H1 (cell line): ENCODE data around the gene ANAPC5. TPM values are rescaled to one million over a fixed set of nuclear protein-coding genes. Genes with fewer than 3 reads are reported as not detected.

Experiments
- CTCF ChIA-PET: fragments of 300-600 bp; sonication (Branson Sonifier 250); formaldehyde crosslinking; loops from one replicate; lab custom pipeline; 2021; ENCODE audit not compliant: partially characterized antibody; lab: Charles Lee
- POLR2A ChIA-PET: fragments of 300-600 bp; sonication (Branson Sonifier 250); formaldehyde crosslinking; loops from one replicate; lab custom pipeline; 2021; ENCODE audit warnings: inconsistent platforms; ENCODE audit not compliant: partially characterized antibody; lab: Charles Lee
- DNase-seq, 2 experiments: peaks; one replicate each; pipeline versions ENCODE4 v3.0.0 to v3.0.0-alpha.2; 2010 to 2022; ENCODE audit warnings: low spot score in 2 of 2, low read depth in 1 of 2, mixed read lengths in 1 of 2
- FAIRE-seq: peaks from 2 replicates; lab custom pipeline; 2011; peaks lifted over from hg19 to GRCh38; lab: Jason Lieb, UNC
- H2AFZ ChIP-seq: 2 replicates; pipeline ENCODE4 v1.8.1; 2012; ENCODE audit warnings: low read length, inconsistent platforms
- H2AK5ac ChIP-seq: 2 replicates; pipeline ENCODE4 v1.6.1; 2013; ENCODE audit warnings: low read depth, low read length
- H2BK120ac ChIP-seq: replicated peaks from 2 replicates; pipeline ENCODE3; 2013; ENCODE audit warnings: low read depth, low read length, inconsistent platforms
- H2BK12ac ChIP-seq: 2 replicates; pipeline ENCODE4 v1.6.1; 2013; ENCODE audit warnings: low read depth, low read length
- H2BK15ac ChIP-seq: 2 replicates; pipeline ENCODE4 v1.6.1; 2013; ENCODE audit warnings: low read length
- H2BK20ac ChIP-seq: 2 replicates; pipeline ENCODE4 v1.6.1; 2013; ENCODE audit warnings: low read length
- H2BK5ac ChIP-seq: 2 replicates; pipeline ENCODE4 v1.6.1; 2013; ENCODE audit warnings: low read depth, low read length
- H3K14ac ChIP-seq: 2 replicates; pipeline ENCODE4 v1.6.1; 2013; ENCODE audit warnings: inconsistent platforms; ENCODE audit not compliant: insufficient read length
- H3K18ac ChIP-seq: 2 replicates; pipeline ENCODE4 v1.6.1; 2013; ENCODE audit warnings: low read length; ENCODE audit errors: extremely low read depth
- H3K23ac ChIP-seq: 2 replicates; pipeline ENCODE4 v1.6.1; 2013; ENCODE audit warnings: inconsistent platforms; ENCODE audit not compliant: insufficient read length
- H3K23me2 ChIP-seq: 2 replicates; pipeline ENCODE4 v1.6.1; 2013; ENCODE audit warnings: low read depth, low read length
- H3K27ac ChIP-seq: 2 replicates; pipeline ENCODE4 v1.6.1; 2011; ENCODE audit warnings: low read depth, low read length, inconsistent platforms
- H3K27me3 ChIP-seq, 4 experiments: replicated peaks in 1 of 4; 1 replicate in 1 of 4; 2 replicates in 3 of 4; pipeline versions ENCODE4 v1.6.1 to v1.8.1; 2011 to 2013; ENCODE audit warnings: low read length in 3 of 4, mild to moderate bottlenecking in 3 of 4, inconsistent platforms in 2 of 4, mixed read lengths in 2 of 4, moderate library complexity in 1 of 4; ENCODE audit not compliant: control insufficient read depth in 3 of 4, insufficient read depth in 3 of 4; ENCODE audit errors: extremely low read depth in 1 of 4
- H3K36me3 ChIP-seq, 4 experiments: 2 replicates each; pipeline versions ENCODE4 v1.6.1 to v1.8.1; 2011 to 2013; ENCODE audit warnings: mild to moderate bottlenecking in 4 of 4, low read length in 3 of 4, moderate library complexity in 2 of 4, control low read depth in 1 of 4, inconsistent platforms in 1 of 4; ENCODE audit not compliant: insufficient read depth in 4 of 4, control insufficient read depth in 2 of 4
- H3K4ac ChIP-seq: replicated peaks from 2 replicates; pipeline ENCODE3; 2013; ENCODE audit warnings: low read length, low read depth, mixed read lengths, inconsistent platforms; ENCODE audit not compliant: insufficient read length
- H3K4me1 ChIP-seq, 4 experiments: replicated peaks in 1 of 4; 1 replicate in 1 of 4; 2 replicates in 3 of 4; pipeline versions ENCODE4 v1.6.1 to v1.8.1; 2011 to 2013; ENCODE audit warnings: low read length in 3 of 4, inconsistent platforms in 2 of 4, mixed read lengths in 1 of 4; ENCODE audit not compliant: insufficient read depth in 4 of 4, control insufficient read depth in 3 of 4
- H3K4me2 ChIP-seq, 2 experiments: 2 replicates each; pipeline versions ENCODE4 v1.6.1 to v1.8.1; 2011 to 2013; ENCODE audit warnings: low read depth in 2 of 2, low read length in 2 of 2, control low read depth in 1 of 2, inconsistent platforms in 1 of 2, mild to moderate bottlenecking in 1 of 2; ENCODE audit not compliant: insufficient read depth in 1 of 2
- H3K4me3 ChIP-seq, 4 experiments: fragments of 200-600, 300-600 bp in 1 of 4; sonication (generic), shearing (Covaris generic), sonication (Bioruptor Twin) in 1 of 4; 2 replicates each; pipeline versions ENCODE4 v1.5.1 to v1.8.1; 2011 to 2016; ENCODE audit warnings: low read length in 4 of 4, low read depth in 3 of 4, control low read depth in 2 of 4, inconsistent platforms in 2 of 4, mild to moderate bottlenecking in 2 of 4, mixed read lengths in 1 of 4, moderate library complexity in 1 of 4; ENCODE audit not compliant: insufficient read depth in 2 of 4; ENCODE audit errors: extremely low read depth in 1 of 4
- H3K56ac ChIP-seq: replicated peaks from 2 replicates; pipeline ENCODE3; 2013; ENCODE audit warnings: low read depth, mild to moderate bottlenecking, mixed read lengths, low read length, inconsistent platforms; ENCODE audit not compliant: insufficient read length
- H3K79me1 ChIP-seq: 2 replicates; pipeline ENCODE4 v1.6.1; 2013; ENCODE audit warnings: low read depth, low read length, control low read depth
- H3K79me2 ChIP-seq, 2 experiments: 2 replicates each; pipeline versions ENCODE4 v1.6.1 to v1.8.1; 2012 to 2013; ENCODE audit warnings: low read length in 2 of 2, mild to moderate bottlenecking in 2 of 2, inconsistent platforms in 1 of 2; ENCODE audit not compliant: insufficient read depth in 2 of 2, control insufficient read depth in 1 of 2
- H3K9ac ChIP-seq, 4 experiments: replicated peaks in 1 of 4; 1 replicate in 1 of 4; 2 replicates in 3 of 4; pipeline versions ENCODE4 v1.6.1 to v1.8.1; 2011 to 2013; ENCODE audit warnings: low read depth in 3 of 4, low read length in 3 of 4, control low read depth in 2 of 4, mild to moderate bottlenecking in 2 of 4, moderate library complexity in 2 of 4, inconsistent platforms in 1 of 4; ENCODE audit errors: extremely low read depth in 1 of 4
- H3K9me3 ChIP-seq, 2 experiments: 2 replicates each; pipeline versions ENCODE4 v1.6.1 to v1.8.1; 2012 to 2013; ENCODE audit warnings: mild to moderate bottlenecking in 2 of 2, moderate library complexity in 2 of 2, control low read depth in 1 of 2, inconsistent platforms in 1 of 2, low read depth in 1 of 2, low read length in 1 of 2, mixed read lengths in 1 of 2; ENCODE audit not compliant: insufficient read depth in 2 of 2
- H4K20me1 ChIP-seq, 2 experiments: replicated peaks in 1 of 2; 2 replicates each; pipeline versions ENCODE3 to v1.8.1; 2011 to 2013; ENCODE audit warnings: inconsistent platforms in 2 of 2, low read length in 2 of 2, mild to moderate bottlenecking in 1 of 2; ENCODE audit not compliant: insufficient read depth in 2 of 2, control insufficient read depth in 1 of 2
- H4K5ac ChIP-seq: 2 replicates; pipeline ENCODE4 v1.6.1; 2013; ENCODE audit warnings: low read length, low read depth, mixed read lengths, inconsistent platforms; ENCODE audit not compliant: insufficient read length
- H4K8ac ChIP-seq: 2 replicates; pipeline ENCODE4 v1.8.0; 2013; ENCODE audit warnings: mild to moderate bottlenecking, moderate library complexity, low read length, inconsistent platforms; ENCODE audit not compliant: insufficient read depth; ENCODE audit errors: extremely low read depth
- H4K91ac ChIP-seq: replicated peaks from 2 replicates; pipeline ENCODE3; 2013; ENCODE audit warnings: low read length, mixed read lengths, inconsistent platforms; ENCODE audit not compliant: insufficient read length
- ASH2L ChIP-seq: fragments of 200-600, 300-600 bp; sonication (generic); IDR thresholded peaks from one replicate; pipeline ENCODE4 v1.7.1; 2017; ENCODE audit warnings: low read length
- BRCA1 ChIP-seq: IDR thresholded peaks from 2 replicates; pipeline ENCODE4 v1.6.1; 2012; ENCODE audit warnings: low read depth, low read length, improper control_type of control experiment
- CHD1 ChIP-seq: IDR thresholded peaks from 2 replicates; pipeline ENCODE4 v1.6.1; 2012; ENCODE audit warnings: low read depth, low read length, improper control_type of control experiment
- CREB1 ChIP-seq: IDR thresholded peaks from 2 replicates; pipeline ENCODE4 v1.6.1; 2012; ENCODE audit warnings: inconsistent platforms
- CTBP2 ChIP-seq: IDR thresholded peaks from 2 replicates; pipeline ENCODE4 v1.7.0; 2011; ENCODE audit warnings: borderline replicate concordance, mild to moderate bottlenecking, moderate library complexity, mixed read lengths, low read length; ENCODE audit not compliant: insufficient read depth, insufficient read length
- RAD21 ChIP-seq, 2 experiments: IDR thresholded peaks in 1 of 2; conservative IDR thresholded peaks in 1 of 2; 2 replicates each; pipeline ENCODE4 v1.6.1; 2011; ENCODE audit warnings: low read depth in 2 of 2, low read length in 2 of 2, improper control_type of control experiment in 1 of 2, inconsistent platforms in 1 of 2, mild to moderate bottlenecking in 1 of 2, moderate library complexity in 1 of 2
- RXRA ChIP-seq: IDR thresholded peaks from 2 replicates; pipeline ENCODE4 v1.6.1; 2011; ENCODE audit warnings: low read depth, mild to moderate bottlenecking, low read length, moderate library complexity; ENCODE audit not compliant: insufficient read depth
- SAP30 ChIP-seq: fragments of 300-600 bp; sonication (generic); IDR thresholded peaks from 2 replicates; pipeline ENCODE4 v1.7.1; 2012; ENCODE audit warnings: low read length, moderate library complexity, mild to moderate bottlenecking, inconsistent platforms; ENCODE audit not compliant: insufficient read depth, insufficient replicate concordance
- TEAD4 ChIP-seq: IDR thresholded peaks from 2 replicates; pipeline ENCODE4 v1.6.1; 2012; ENCODE audit warnings: low read depth, low read length, inconsistent platforms, mixed read lengths
- WGBS, 2 experiments: shearing (Covaris generic) in 1 of 2; methylation state at CpG; one replicate each; pipeline versions ENCODE4 v1.1.6 to v1.1.7; 2013 to 2015; ENCODE audit warnings: low lambda C conversion rate in 2 of 2, mixed read lengths in 2 of 2, inconsistent platforms in 1 of 2, low coverage in 1 of 2, missing lambda C conversion rate in 1 of 2; ENCODE audit not compliant: insufficient replicate concordance in 2 of 2, insufficient coverage in 1 of 2, insufficient read length in 1 of 2; ENCODE audit errors: extremely low coverage in 1 of 2, missing lambda C conversion rate in 1 of 2; 5-methylcytosine and 5-hydroxymethylcytosine counted together
- polyA plus RNA-seq, 7 experiments: library from polyadenylated mRNA; depleted of rRNA in 3 of 7; stranded (reverse) in 5 of 7; unstranded in 2 of 7; fragments of >200 nt in 5 of 7; fragments of 200-250 nt in 2 of 7; gene quantifications; 1 replicate in 5 of 7; 2 replicates in 1 of 7; 4 replicates in 1 of 7; pipeline versions ENCODE4 v1.2.1 to v1.2.3, GENCODE V29; 2011 to 2013; ENCODE audit warnings: missing spikeins in 2 of 7, mixed read lengths in 2 of 7
- total RNA-seq: library from RNA; stranded (reverse); fragmentation: NEBNext Ultra II Directional; extraction: Animal tissue kit (Norgen Biotek cat#: 25700); gene quantifications from 2 replicates; pipeline ENCODE4 v1.2.1, GENCODE V29; 2021
- TF ChIP-seq, protein P1 (sequence below): IDR thresholded peaks from 2 replicates; pipeline ENCODE4 v1.6.1; 2012; ENCODE audit warnings: inconsistent platforms

Gene ANAPC5
- total and polyA plus RNA-seq, 2 of the 8 experiments (the other 6 are each of a cell fraction or from before 2014, with no cell fraction given), result 103 to 127 TPM

DNA sequence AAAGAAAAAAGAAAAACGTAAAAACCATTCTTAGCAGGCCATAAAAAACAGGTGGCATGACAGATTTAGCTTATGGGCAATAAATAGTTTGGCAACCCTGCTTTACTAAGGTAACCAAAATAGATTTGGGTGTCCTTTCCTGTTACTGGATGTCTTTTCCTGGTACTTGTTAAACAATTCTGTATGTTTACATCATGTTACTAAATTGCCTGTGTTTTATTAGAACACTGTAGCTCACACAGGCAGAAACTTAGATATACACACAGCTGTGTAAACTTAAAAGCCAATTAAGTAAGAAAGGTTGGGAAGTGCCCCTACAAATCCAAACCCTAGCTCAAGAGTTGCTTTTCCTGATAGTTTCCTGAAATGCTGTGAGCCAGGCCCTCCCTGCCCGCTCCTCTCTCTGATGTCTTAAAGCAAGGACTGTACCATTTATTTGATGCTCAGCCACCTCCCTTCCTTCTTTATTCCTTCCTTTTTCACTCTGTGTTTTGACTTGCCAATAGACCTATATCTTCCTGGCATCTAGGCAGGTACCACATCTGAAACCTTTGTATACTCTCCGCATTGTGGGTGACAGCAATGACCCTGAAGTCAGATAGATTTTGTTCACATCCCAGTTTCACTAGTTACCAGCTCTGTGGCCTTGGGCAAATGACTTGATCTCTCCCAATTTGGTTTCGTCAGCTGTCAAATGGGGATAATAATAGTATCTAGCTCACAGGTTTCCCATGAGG, 52.0 kb downstream of the ANAPC5 start:
- H4K5ac ChIP-seq, result no peak overlapping the region
- peaks cover 10% of the 10 kb centered on the region for H3K23me2 ChIP-seq
- H2AK5ac ChIP-seq, result no peak overlapping the region
- H3K18ac ChIP-seq, result no peak overlapping the region
- CTCF ChIA-PET, result no interaction called here
- FAIRE-seq (no peak), DNase-seq (no peak)
- POLR2A ChIA-PET, result interaction anchor here (0.7 to 1.0 kb wide), 2 partner anchors 15 to 100 kb away, joined by 3 read pairs; partner anchors contain the start of gene RNF34
- H3K4me3 ChIP-seq, result no peak overlapping the region
- H3K79me2 ChIP-seq, result peaks cover 0 to 2% of the 10 kb centered on the region in 2 experiments; a peak in 1 of 4 replicates
- WGBS, 2 experiments, result 82% methylated on average over 4 of the region's 4 CpGs; no CpG with 5 or more reads in 1 of the 2 experiments
- peaks cover 0 to 3% (median 1%) of the 10 kb centered on the region in 4 experiments; a peak in 2 of 7 replicates for H3K4me1 ChIP-seq
- no peak overlapping the region for H2BK15ac ChIP-seq
- no peak overlapping the region for H2AFZ ChIP-seq
- no peak overlapping the region for H2BK12ac ChIP-seq
- H3K79me1 ChIP-seq, result 0 out of 2 replicates have a peak, but pooled peaks cover 5% of the 10 kb centered on the region
- H4K91ac ChIP-seq, result no peak overlapping the region
- no peak overlapping the region for H2BK20ac ChIP-seq
- no peak overlapping the region for H3K14ac ChIP-seq
- no peak overlapping the region for H3K27ac ChIP-seq
- H3K36me3 ChIP-seq, result no peaks in the 10 kb centered on the region
- no peak overlapping the region for H4K8ac ChIP-seq
- H2BK5ac ChIP-seq, result no peak overlapping the region
- no peak overlapping the region for H3K9ac ChIP-seq
- no peak overlapping the region for H2BK120ac ChIP-seq
- no peak overlapping the region for H3K56ac ChIP-seq
- H4K20me1 ChIP-seq, result peaks cover 0 to 4% of the 10 kb centered on the region in 2 experiments
- H3K4ac ChIP-seq, result no peak overlapping the region
- no peak overlapping the region for H3K23ac ChIP-seq
- H3K4me2 ChIP-seq, result no peak overlapping the region
- H3K9me3 ChIP-seq, result no peaks in the 10 kb centered on the region
- no peaks in the 10 kb centered on the region for H3K27me3 ChIP-seq
- TF ChIP-seq TEAD4 (no peak), RAD21 (IDR thresholded peaks at IDR 0.05 in 1 of 2, conservative IDR thresholded peaks at IDR 0.05 in 1 of 2; ENCODE audit: low read depth in 2 of 2, low read length in 2 of 2) (no peak), CREB1 (no peak), CHD1 (no peak), BRCA1 (no peak), SAP30 (no peak), ASH2L (no peak), CTBP2 (no peak), RXRA (no peak)
- TF ChIP-seq, protein P1, sequence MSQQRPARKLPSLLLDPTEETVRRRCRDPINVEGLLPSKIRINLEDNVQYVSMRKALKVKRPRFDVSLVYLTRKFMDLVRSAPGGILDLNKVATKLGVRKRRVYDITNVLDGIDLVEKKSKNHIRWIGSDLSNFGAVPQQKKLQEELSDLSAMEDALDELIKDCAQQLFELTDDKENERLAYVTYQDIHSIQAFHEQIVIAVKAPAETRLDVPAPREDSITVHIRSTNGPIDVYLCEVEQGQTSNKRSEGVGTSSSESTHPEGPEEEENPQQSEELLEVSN, result no peak
